KMS-11 (cell line): Measurements from ENCODE around the gene PSMA8.
"Not testable (repeated sequence)": the region's sequence is repeated elsewhere in the genome, so short reads cannot be mapped to it uniquely, and the experiment has no call there.

ENCODE experiments used
- H2AFZ ChIP-seq: fragments of 200-600 bp; sonication (generic); 2 replicates; pipeline ENCODE4 v1.6.1; 2016; ENCODE audit warnings: antibody characterized with exemption, mixed run types, low read depth
- H3K27ac ChIP-seq: fragments of 200-600 bp; sonication (generic); 2 replicates; pipeline ENCODE4 v1.6.1; 2016; ENCODE audit warnings: mild to moderate bottlenecking, mixed run types
- H3K27me3 ChIP-seq: fragments of 200-600 bp; sonication (generic); 2 replicates; pipeline ENCODE4 v1.6.1; 2017; ENCODE audit warnings: mild to moderate bottlenecking, low read depth, mixed run types, moderate library complexity; ENCODE audit not compliant: insufficient read depth
- H3K36me3 ChIP-seq: fragments of 200-600 bp; sonication (generic); 2 replicates; pipeline ENCODE4 v1.6.1; 2017; ENCODE audit warnings: mild to moderate bottlenecking, mixed run types; ENCODE audit not compliant: insufficient read depth
- H3K4me1 ChIP-seq: fragments of 200-600 bp; sonication (generic); 2 replicates; pipeline ENCODE4 v1.6.1; 2016; ENCODE audit warnings: mild to moderate bottlenecking, low read depth, mixed run types; ENCODE audit not compliant: poor library complexity, severe bottlenecking
- H3K4me2 ChIP-seq: fragments of 200-600 bp; sonication (generic); 2 replicates; pipeline ENCODE4 v1.7.0; 2016; ENCODE audit warnings: mild to moderate bottlenecking, mixed run types
- H3K4me3 ChIP-seq: fragments of 200-600 bp; sonication (generic); IDR thresholded peaks from 2 replicates; pipeline ENCODE4 v1.6.1; 2017; ENCODE audit warnings: low read depth, low read length, mixed read lengths; ENCODE audit not compliant: insufficient read depth
- H3K79me2 ChIP-seq: fragments of 200-600 bp; sonication (generic); 2 replicates; pipeline ENCODE4 v1.6.1; 2016; ENCODE audit warnings: low read depth, mixed run types; ENCODE audit not compliant: insufficient read depth
- H3K9ac ChIP-seq: fragments of 200-600 bp; sonication (generic); 2 replicates; pipeline ENCODE4 v1.6.1; 2016; ENCODE audit warnings: mild to moderate bottlenecking, mixed run types
- H4K20me1 ChIP-seq: fragments of 200-600 bp; sonication (generic); 2 replicates; pipeline ENCODE4 v1.6.1; 2016; ENCODE audit warnings: mild to moderate bottlenecking, mixed run types; ENCODE audit not compliant: insufficient read depth
- CTCF ChIP-seq: fragments of 200-600 bp; sonication (generic); conservative IDR thresholded peaks from 2 replicates; pipeline ENCODE4 v1.6.1; 2017; ENCODE audit warnings: low read depth, mild to moderate bottlenecking, antibody characterized with exemption, low read length, moderate library complexity, mixed read lengths

PSMA8 gene

GRCh38 chr18:26127786-26128185 lies 5.9 kb upstream of the PSMA8 start:
- H3K27ac ChIP-seq: no peak overlapping the region
- H3K4me2 ChIP-seq: no peak overlapping the region
- no peaks in the 10 kb centered on the region for H3K79me2 ChIP-seq
- H3K36me3 ChIP-seq: no peaks in the 10 kb centered on the region
- no peaks in the 10 kb centered on the region for H4K20me1 ChIP-seq
- H3K9ac ChIP-seq: no peak overlapping the region
- peaks cover 6% of the 10 kb centered on the region for H3K4me1 ChIP-seq
- no peak overlapping the region for H2AFZ ChIP-seq
- no peak overlapping the region for H3K4me3 ChIP-seq
- TF ChIP-seq CTCF: no peak
- H3K27me3 ChIP-seq: no peaks in the 10 kb centered on the region

GRCh38 chr18:26128192-26128591 lies 5.5 kb upstream of the PSMA8 start:
- H3K79me2 ChIP-seq, H3K4me2 ChIP-seq, H3K4me3 ChIP-seq, H3K27ac ChIP-seq, H3K9ac ChIP-seq, H3K4me1 ChIP-seq, H2AFZ ChIP-seq, H3K36me3 ChIP-seq, H4K20me1 ChIP-seq, H3K27me3 ChIP-seq: not testable (repeated sequence)

GRCh38 chr18:26134107-26134506 lies 438 bp downstream of the PSMA8 start:
- TF ChIP-seq CTCF: no peak
- H2AFZ ChIP-seq: peak overlapping the region; percentile 47

GRCh38 chr18:26135548-26135947 lies 1.9 kb downstream of the PSMA8 start:
- Histone ChIP-seq H3K36me3 (peaks cover 2% of the 10 kb centered on the region; the same call in 1 of the 2 replicates), H3K4me3 (no peak overlapping the region), H3K4me1 (peaks cover 38% of the 10 kb centered on the region), H3K79me2 (no peaks in the 10 kb centered on the region), H4K20me1 (no peaks in the 10 kb centered on the region), H2AFZ (no peak overlapping the region), H3K9ac (no peak overlapping the region), H3K4me2 (no peak overlapping the region), H3K27ac (no peak overlapping the region), H3K27me3 (no peaks in the 10 kb centered on the region)
- no peak for TF ChIP-seq CTCF

More at GRCh38 chr18:26134107-26134506, 438 bp downstream of the PSMA8 start:
- H3K36me3 ChIP-seq: no peaks in the 10 kb centered on the region
- no peak overlapping the region for H3K4me3 ChIP-seq
- H3K4me2 ChIP-seq: peak overlapping the region; percentile 34; the same call in 1 of the 2 replicates
- no peaks in the 10 kb centered on the region for H4K20me1 ChIP-seq
- H3K27ac ChIP-seq: peak overlapping the region; percentile 72
- peak overlapping the region; percentile 76 for H3K9ac ChIP-seq
- no peaks in the 10 kb centered on the region for H3K79me2 ChIP-seq
- no peaks in the 10 kb centered on the region for H3K27me3 ChIP-seq
- H3K4me1 ChIP-seq: peaks cover 38% of the 10 kb centered on the region

- H3K79me2 ChIP-seq: no peaks in the 10 kb centered on the region
- H2AFZ ChIP-seq: no peak overlapping the region
Observed at GRCh38 chr18:26157326-26157725, 23.7 kb downstream of the PSMA8 start.

More at GRCh38 chr18:26157326-26157725, 23.7 kb downstream of the PSMA8 start:
- TF ChIP-seq CTCF: no peak
- H3K4me1 ChIP-seq: peaks cover 34% of the 10 kb centered on the region
- H3K4me3 ChIP-seq: no peak overlapping the region
- H3K4me2 ChIP-seq: no peak overlapping the region
- H3K9ac ChIP-seq: no peak overlapping the region
- H3K27ac ChIP-seq: no peak overlapping the region
- H4K20me1 ChIP-seq: no peaks in the 10 kb centered on the region
- H3K27me3 ChIP-seq: no peaks in the 10 kb centered on the region
- H3K36me3 ChIP-seq: no peaks in the 10 kb centered on the region
